Measurements from ENCODE around the gene MAPK10.

MAPK10 gene

DNA sequence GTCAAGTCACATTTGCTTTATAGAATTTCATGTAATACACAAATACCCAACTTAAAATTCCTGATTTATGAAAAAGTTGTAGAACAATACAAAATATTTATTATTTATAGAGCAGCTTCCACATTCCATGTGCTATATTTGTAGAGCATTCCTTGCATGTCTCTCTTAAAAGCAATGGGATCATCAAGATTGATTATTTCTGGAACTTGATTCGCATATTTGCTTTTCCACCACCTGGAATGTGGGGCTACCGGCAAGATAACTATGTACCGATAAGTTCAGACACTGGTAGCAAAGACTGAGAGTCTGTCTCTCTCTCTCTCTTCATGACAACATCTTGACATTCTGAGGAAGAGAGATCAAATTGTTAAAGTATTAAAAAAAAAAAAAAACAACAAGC lies 59.3 kb downstream of the MAPK10 start (continued):
- TF ChIP-seq ZFP37 (tag by site-specific recombination; IDR thresholded peaks at IDR 0.05) (no peak), ZNF777 (tag by site-specific recombination; IDR thresholded peaks at IDR 0.05; ENCODE audit: borderline replicate concordance) (no peak), ZNF626 (tag by site-specific recombination; IDR thresholded peaks at IDR 0.05) (no peak), ZNF433 (tag by site-specific recombination; IDR thresholded peaks at IDR 0.05; ENCODE audit: low read depth) (no peak), ZNF132 (tag by site-specific recombination; IDR thresholded peaks at IDR 0.05; ENCODE audit: borderline replicate concordance) (no peak), ZEB2 (tag by site-specific recombination; IDR thresholded peaks at IDR 0.05) (no peak)
- TF ChIP-seq, protein P1, sequence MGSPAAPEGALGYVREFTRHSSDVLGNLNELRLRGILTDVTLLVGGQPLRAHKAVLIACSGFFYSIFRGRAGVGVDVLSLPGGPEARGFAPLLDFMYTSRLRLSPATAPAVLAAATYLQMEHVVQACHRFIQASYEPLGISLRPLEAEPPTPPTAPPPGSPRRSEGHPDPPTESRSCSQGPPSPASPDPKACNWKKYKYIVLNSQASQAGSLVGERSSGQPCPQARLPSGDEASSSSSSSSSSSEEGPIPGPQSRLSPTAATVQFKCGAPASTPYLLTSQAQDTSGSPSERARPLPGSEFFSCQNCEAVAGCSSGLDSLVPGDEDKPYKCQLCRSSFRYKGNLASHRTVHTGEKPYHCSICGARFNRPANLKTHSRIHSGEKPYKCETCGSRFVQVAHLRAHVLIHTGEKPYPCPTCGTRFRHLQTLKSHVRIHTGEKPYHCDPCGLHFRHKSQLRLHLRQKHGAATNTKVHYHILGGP (tag by site-specific recombination; IDR thresholded peaks at IDR 0.05) = no peak
- TF ChIP-seq, protein P2, sequence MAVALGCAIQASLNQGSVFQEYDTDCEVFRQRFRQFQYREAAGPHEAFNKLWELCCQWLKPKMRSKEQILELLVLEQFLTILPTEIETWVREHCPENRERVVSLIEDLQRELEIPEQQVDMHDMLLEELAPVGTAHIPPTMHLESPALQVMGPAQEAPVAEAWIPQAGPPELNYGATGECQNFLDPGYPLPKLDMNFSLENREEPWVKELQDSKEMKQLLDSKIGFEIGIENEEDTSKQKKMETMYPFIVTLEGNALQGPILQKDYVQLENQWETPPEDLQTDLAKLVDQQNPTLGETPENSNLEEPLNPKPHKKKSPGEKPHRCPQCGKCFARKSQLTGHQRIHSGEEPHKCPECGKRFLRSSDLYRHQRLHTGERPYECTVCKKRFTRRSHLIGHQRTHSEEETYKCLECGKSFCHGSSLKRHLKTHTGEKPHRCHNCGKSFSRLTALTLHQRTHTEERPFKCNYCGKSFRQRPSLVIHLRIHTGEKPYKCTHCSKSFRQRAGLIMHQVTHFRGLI (tag by site-specific recombination; IDR thresholded peaks at IDR 0.05) = no peak
- TF ChIP-seq, protein P3, sequence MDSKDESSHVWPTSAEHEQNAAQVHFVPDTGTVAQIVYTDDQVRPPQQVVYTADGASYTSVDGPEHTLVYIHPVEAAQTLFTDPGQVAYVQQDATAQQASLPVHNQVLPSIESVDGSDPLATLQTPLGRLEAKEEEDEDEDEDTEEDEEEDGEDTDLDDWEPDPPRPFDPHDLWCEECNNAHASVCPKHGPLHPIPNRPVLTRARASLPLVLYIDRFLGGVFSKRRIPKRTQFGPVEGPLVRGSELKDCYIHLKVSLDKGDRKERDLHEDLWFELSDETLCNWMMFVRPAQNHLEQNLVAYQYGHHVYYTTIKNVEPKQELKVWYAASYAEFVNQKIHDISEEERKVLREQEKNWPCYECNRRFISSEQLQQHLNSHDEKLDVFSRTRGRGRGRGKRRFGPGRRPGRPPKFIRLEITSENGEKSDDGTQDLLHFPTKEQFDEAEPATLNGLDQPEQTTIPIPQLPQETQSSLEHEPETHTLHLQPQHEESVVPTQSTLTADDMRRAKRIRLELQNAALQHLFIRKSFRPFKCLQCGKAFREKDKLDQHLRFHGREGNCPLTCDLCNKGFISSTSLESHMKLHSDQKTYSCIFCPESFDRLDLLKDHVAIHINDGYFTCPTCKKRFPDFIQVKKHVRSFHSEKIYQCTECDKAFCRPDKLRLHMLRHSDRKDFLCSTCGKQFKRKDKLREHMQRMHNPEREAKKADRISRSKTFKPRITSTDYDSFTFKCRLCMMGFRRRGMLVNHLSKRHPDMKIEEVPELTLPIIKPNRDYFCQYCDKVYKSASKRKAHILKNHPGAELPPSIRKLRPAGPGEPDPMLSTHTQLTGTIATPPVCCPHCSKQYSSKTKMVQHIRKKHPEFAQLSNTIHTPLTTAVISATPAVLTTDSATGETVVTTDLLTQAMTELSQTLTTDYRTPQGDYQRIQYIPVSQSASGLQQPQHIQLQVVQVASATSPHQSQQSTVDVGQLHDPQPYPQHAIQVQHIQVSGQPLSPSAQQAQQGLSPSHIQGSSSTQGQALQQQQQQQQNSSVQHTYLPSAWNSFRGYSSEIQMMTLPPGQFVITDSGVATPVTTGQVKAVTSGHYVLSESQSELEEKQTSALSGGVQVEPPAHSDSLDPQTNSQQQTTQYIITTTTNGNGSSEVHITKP (tag by site-specific recombination; IDR thresholded peaks at IDR 0.05) = no peak

DNA sequence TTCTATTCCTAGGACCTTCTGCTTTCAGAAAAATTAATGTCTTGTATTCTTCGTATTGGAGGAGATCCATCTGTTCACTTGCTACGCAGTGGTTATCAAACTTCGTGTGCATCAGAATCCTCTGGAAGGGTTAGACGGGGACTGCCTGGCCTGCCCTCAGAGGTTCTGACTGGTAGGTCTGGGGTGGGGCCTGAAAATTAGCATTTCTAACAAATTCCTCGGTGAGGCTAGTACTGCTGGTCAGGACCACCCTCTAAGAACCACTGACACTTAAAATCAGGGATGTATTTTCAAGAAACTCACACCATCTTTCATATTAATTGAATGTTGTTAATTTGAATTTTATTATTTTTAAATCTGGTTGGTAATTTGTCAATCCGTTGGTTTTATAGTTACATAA lies 63.0 kb downstream of the MAPK10 start:
- no peak overlapping the region for H3K4me3 ChIP-seq (ENCODE audit: low read depth, low read length)
- POLR2A ChIA-PET = no interaction called here
- CTCF ChIA-PET = no interaction called here
- no peaks in the 10 kb centered on the region for H3K9me3 ChIP-seq (ENCODE audit: control insufficient read depth, insufficient read depth, low read depth, low read length)
- no peaks in the 10 kb centered on the region for H3K36me3 ChIP-seq (ENCODE audit: control insufficient read depth in 2 of 2, insufficient read depth in 1 of 2, low read length in 2 of 2)
- H3K4me1 ChIP-seq (ENCODE audit: control insufficient read depth, insufficient read depth, low read length) = no peaks in the 10 kb centered on the region
- TF ChIP-seq ZIC2 (tag by site-specific recombination; IDR thresholded peaks at IDR 0.05) (no peak), ZNF140 (tag by site-specific recombination; IDR thresholded peaks at IDR 0.05) (no peak), ZNF501 (tag by site-specific recombination; IDR thresholded peaks at IDR 0.05) (no peak), ZNF169 (tag by site-specific recombination; IDR thresholded peaks at IDR 0.05) (no peak), ZNF37A (tag by site-specific recombination; IDR thresholded peaks at IDR 0.05) (no peak), ZNF175 (tag by site-specific recombination; IDR thresholded peaks at IDR 0.05) (no peak), ZBTB21 (tag by site-specific recombination; IDR thresholded peaks at IDR 0.05) (no peak), ZSCAN23 (tag by site-specific recombination; IDR thresholded peaks at IDR 0.05) (no peak), ZNF132 (tag by site-specific recombination; IDR thresholded peaks at IDR 0.05; ENCODE audit: borderline replicate concordance) (no peak)
- TF ChIP-seq, protein P4, sequence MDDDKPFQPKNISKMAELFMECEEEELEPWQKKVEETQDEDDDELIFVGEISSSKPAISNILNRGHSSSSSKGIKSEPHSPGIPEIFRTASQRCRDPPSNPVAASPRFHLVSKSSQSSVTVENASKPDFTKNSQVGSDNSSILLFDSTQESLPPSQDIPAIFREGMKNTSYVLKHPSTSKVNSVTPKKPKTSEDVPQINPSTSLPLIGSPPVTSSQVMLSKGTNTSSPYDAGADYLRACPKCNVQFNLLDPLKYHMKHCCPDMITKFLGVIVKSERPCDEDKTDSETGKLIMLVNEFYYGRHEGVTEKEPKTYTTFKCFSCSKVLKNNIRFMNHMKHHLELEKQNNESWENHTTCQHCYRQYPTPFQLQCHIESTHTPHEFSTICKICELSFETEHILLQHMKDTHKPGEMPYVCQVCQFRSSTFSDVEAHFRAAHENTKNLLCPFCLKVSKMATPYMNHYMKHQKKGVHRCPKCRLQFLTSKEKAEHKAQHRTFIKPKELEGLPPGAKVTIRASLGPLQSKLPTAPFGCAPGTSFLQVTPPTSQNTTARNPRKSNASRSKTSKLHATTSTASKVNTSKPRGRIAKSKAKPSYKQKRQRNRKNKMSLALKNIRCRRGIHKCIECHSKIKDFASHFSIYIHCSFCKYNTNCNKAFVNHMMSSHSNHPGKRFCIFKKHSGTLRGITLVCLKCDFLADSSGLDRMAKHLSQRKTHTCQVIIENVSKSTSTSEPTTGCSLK (tag by site-specific recombination; IDR thresholded peaks at IDR 0.05) = no peak
- TF ChIP-seq, protein P5, sequence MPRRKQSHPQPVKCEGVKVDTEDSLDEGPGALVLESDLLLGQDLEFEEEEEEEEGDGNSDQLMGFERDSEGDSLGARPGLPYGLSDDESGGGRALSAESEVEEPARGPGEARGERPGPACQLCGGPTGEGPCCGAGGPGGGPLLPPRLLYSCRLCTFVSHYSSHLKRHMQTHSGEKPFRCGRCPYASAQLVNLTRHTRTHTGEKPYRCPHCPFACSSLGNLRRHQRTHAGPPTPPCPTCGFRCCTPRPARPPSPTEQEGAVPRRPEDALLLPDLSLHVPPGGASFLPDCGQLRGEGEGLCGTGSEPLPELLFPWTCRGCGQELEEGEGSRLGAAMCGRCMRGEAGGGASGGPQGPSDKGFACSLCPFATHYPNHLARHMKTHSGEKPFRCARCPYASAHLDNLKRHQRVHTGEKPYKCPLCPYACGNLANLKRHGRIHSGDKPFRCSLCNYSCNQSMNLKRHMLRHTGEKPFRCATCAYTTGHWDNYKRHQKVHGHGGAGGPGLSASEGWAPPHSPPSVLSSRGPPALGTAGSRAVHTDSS (tag by site-specific recombination; IDR thresholded peaks at IDR 0.05) = no peak
- TF ChIP-seq, protein P6, sequence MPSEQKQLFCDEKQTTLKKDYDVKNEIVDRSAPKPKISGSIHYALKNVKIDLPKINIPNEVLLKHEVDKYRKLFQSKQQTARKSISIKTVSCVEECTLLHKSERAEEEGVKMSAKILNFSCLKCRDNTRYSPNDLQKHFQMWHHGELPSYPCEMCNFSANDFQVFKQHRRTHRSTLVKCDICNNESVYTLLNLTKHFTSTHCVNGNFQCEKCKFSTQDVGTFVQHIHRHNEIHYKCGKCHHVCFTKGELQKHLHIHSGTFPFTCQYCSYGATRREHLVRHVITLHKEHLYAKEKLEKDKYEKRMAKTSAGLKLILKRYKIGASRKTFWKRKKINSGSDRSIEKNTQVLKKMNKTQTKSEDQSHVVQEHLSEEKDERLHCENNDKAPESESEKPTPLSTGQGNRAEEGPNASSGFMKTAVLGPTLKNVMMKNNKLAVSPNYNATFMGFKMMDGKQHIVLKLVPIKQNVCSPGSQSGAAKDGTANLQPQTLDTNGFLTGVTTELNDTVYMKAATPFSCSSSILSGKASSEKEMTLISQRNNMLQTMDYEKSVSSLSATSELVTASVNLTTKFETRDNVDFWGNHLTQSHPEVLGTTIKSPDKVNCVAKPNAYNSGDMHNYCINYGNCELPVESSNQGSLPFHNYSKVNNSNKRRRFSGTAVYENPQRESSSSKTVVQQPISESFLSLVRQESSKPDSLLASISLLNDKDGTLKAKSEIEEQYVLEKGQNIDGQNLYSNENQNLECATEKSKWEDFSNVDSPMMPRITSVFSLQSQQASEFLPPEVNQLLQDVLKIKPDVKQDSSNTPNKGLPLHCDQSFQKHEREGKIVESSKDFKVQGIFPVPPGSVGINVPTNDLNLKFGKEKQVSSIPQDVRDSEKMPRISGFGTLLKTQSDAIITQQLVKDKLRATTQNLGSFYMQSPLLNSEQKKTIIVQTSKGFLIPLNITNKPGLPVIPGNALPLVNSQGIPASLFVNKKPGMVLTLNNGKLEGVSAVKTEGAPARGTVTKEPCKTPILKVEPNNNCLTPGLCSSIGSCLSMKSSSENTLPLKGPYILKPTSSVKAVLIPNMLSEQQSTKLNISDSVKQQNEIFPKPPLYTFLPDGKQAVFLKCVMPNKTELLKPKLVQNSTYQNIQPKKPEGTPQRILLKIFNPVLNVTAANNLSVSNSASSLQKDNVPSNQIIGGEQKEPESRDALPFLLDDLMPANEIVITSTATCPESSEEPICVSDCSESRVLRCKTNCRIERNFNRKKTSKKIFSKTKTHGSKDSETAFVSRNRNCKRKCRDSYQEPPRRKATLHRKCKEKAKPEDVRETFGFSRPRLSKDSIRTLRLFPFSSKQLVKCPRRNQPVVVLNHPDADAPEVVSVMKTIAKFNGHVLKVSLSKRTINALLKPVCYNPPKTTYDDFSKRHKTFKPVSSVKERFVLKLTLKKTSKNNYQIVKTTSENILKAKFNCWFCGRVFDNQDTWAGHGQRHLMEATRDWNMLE (tag by site-specific recombination; conservative IDR thresholded peaks at IDR 0.05; ENCODE audit: low read depth) = no peak
- H3K27ac ChIP-seq (ENCODE audit: extremely low read depth, low read depth, low read length) = no peak overlapping the region

Measured in HEK293 (cell line).